Heart left ventricle (tissue), 16 donors: ENCODE measurements around the gene RPS8. TPM values are rescaled to one million over a fixed set of nuclear protein-coding genes. Genes with fewer than 3 reads are reported as not detected.
A peak's percentile ranks its signal among the peaks of the same experiment; 100 is the strongest.

Experiments used
- ATAC-seq, 4 donors: fragments of 200-7000 bp; cut with Tn5 transposase; one replicate each; pipeline ENCODE4 v1.9.1; 2020 to 2022; ENCODE audit warnings: moderate library complexity in 4 of 4, mild to moderate bottlenecking in 3 of 4, moderate number of reproducible peaks in 1 of 4
- DNase-seq, 5 donors: peaks; one replicate each; pipeline ENCODE4 v3.0.0-alpha.2; 2020
- H3K27ac ChIP-seq, 12 donors: fragments of 200-600 bp; sonication (generic) in 4 of 12; one replicate each; pipeline versions ENCODE4 v1.5.0 to v1.8.0; 2016 to 2022; ENCODE audit warnings: mild to moderate bottlenecking in 2 of 12
- H3K27me3 ChIP-seq, 9 donors: fragments of 200-600 bp; sonication (generic) in 2 of 9; one replicate each; pipeline versions ENCODE4 v1.5.1 to v1.8.0; 2016 to 2022; ENCODE audit warnings: mild to moderate bottlenecking in 3 of 9
- H3K36me3 ChIP-seq, 9 donors: fragments of 200-600 bp; sonication (generic) in 2 of 9; one replicate each; pipeline versions ENCODE4 v1.5.0 to v1.8.0; 2018 to 2022; ENCODE audit warnings: mild to moderate bottlenecking in 2 of 9
- H3K4me1 ChIP-seq, 12 donors: fragments of 200-600 bp; sonication (generic) in 4 of 12; one replicate each; pipeline versions ENCODE4 v1.5.0 to v1.8.0; 2016 to 2022; ENCODE audit warnings: mild to moderate bottlenecking in 3 of 12
- H3K4me3 ChIP-seq, 12 donors: fragments of 200-600 bp; sonication (generic) in 4 of 12; one replicate each; pipeline versions ENCODE4 v1.5.0 to v1.8.0; 2017 to 2022; ENCODE audit warnings: mild to moderate bottlenecking in 9 of 12, moderate library complexity in 4 of 12
- H3K9me3 ChIP-seq, 12 donors: fragments of 200-600 bp; sonication (generic) in 4 of 12; one replicate each; pipeline versions ENCODE4 v1.5.0 to v1.8.0; 2016 to 2022; ENCODE audit warnings: mild to moderate bottlenecking in 1 of 12
- CTCF ChIP-seq, 12 donors: fragments of 200-600 bp; sonication (generic) in 4 of 12; IDR thresholded peaks; one replicate each; pipeline versions ENCODE4 v1.5.0 to v1.8.0; 2018 to 2022; ENCODE audit warnings: antibody characterized with exemption in 12 of 12, mild to moderate bottlenecking in 5 of 12
- POLR2A ChIP-seq, 2 donors: fragments of 450-650 bp; IDR thresholded peaks; one replicate each; pipeline ENCODE4 v1.6.1; 2017; ENCODE audit warnings: antibody characterized with exemption in 2 of 2, mild to moderate bottlenecking in 2 of 2, moderate library complexity in 2 of 2
- WGBS, 4 donors: extraction: QIAGEN DNeasy Blood & Tissue Kit in 2 of 4; methylation state at CpG; one replicate each; pipeline versions ENCODE4 v1.1.5 to v1.1.7; 2013 to 2018; 5-methylcytosine and 5-hydroxymethylcytosine counted together
- intact Hi-C, 10 donors: fragments of 100-400 bp; cut with DNase I; formaldehyde crosslinking; loops; one replicate each; pipeline versions ENCODE4 v1.11.1 to v1.14.2; 2022
- polyA plus RNA-seq, 2 donors: library from polyadenylated mRNA; stranded (reverse); fragments of 200-250 nt; gene quantifications; one replicate each; pipeline ENCODE4 v1.2.3, GENCODE V29; 2013
- total RNA-seq, 9 donors: library from RNA; depleted of rRNA in 2 of 9; stranded (reverse); fragments of >200 nt in 2 of 9; fragmentation: NEBNext Ultra II Directional in 3 of 9; extraction: Animal tissue kit (Norgen Biotek cat#: 25700) in 3 of 9; gene quantifications; one replicate each; pipeline versions ENCODE4 v1.1.0 to v1.2.4, GENCODE V29; 2016 to 2023
- donor health status: ischemic (EF 13 %, LVEDD 7.1; RV severe dilation, severe dysfunction).
- donor health status: healthy with polysubstance abuse.
- donor health status: DM: no; HTN: yes; CAD: no.
- donor health status: DM: no; HTN: no; CAD: no.
- donor health status: ischemic (EF 25% LVEDD 6.9; RV normal size, moderate dysfunction).
- donor health status: ischemic (EF 25% LVEDD 5.7; RV mildly dilated, moderate dysfunction).
- donor health status: healthy.
- donor health status: DM: yes; HTN: yes; CAD: no.
- donor health status: ischemic (EF 35%, LVEDD 5.7; RV mildly dilated, moderate dysfunction).
- donor health status: nonischemic (EF 11% LVEDD 7.7; RV severe dilation, severe dysfunction).
- donor health status: DM: yes; HTN: yes; CAD: no.
- donor health status: PGD.
- donor health status: ischemic (EF 29% LVEDD 5.4; RV normal size, mild dysfunction).
- donor health status: nonischemic (EF 23%, LVEDD 6.1; RV moderate dilation, normal function).

Gene RPS8
- total and polyA plus RNA-seq, 11 donors, result 576 to 1,848 (median 967) TPM

GRCh38 chr1:44799770-44800584 lies 24.6 kb downstream of the RPS8 start, which contains the start of gene PLK3:
TSS of gene PLK3 (plus strand) at chr1:44800377. CDS start at chr1:44800464, 87 bp downstream.
- TF ChIP-seq CTCF (IDR thresholded peaks at IDR 0.05) (peak; percentile 89 to 98 (median 94)), POLR2A (IDR thresholded peaks at IDR 0.05) (peak; percentile 70 to 99)
- Histone ChIP-seq H3K9me3 (no peaks in the 10 kb centered on the region), H3K4me1 (peaks cover 3 to 45% (median 31%) of the 10 kb centered on the region in 12 donors), H3K36me3 (peaks cover 0 to 32% (median 23%) of the 10 kb centered on the region in 9 donors), H3K4me3 (peak within 1 kb of the TSS; percentile 67 to 97 (median 88)), H3K27me3 (no peaks in the 10 kb centered on the region), H3K27ac (peak within 1 kb of the TSS; percentile 77 to 98 (median 94))
- intact Hi-C loops, result loop anchor here in 5 of 10 donors (2.0 to 10.0 kb wide), 5 partner anchors 21 to 505 kb away; no protein-coding TSS in a partner anchor
- DNase-seq (peak; percentile 98 to 99 (median 99)), ATAC-seq (peak; percentile 96 to 98 (median 97))
- WGBS, 4 donors, result 0% methylated on average over 17 to 79 of the region's 79 CpGs

- no peak for ATAC-seq
- whole genome bisulfite sequencing, 4 donors, result 42 to 63% (median 51%) methylated on average over 13 of the region's 13 CpGs
- Histone ChIP-seq H3K4me1 (peaks cover 11 to 62% (median 45%) of the 10 kb centered on the region in 12 donors), H3K27ac (peak overlapping the region in 11 of 12 donors; percentile 16 to 98 (median 93)), H3K9me3 (no peaks in the 10 kb centered on the region), H3K27me3 (no peaks in the 10 kb centered on the region), H3K4me3 (peak overlapping the region; percentile 1 to 97 (median 88)), H3K36me3 (peaks cover 0 to 50% (median 40%) of the 10 kb centered on the region in 9 donors)
- TF ChIP-seq POLR2A (IDR thresholded peaks at IDR 0.05), result no peak
- no peak for TF ChIP-seq CTCF (IDR thresholded peaks at IDR 0.05)
- intact Hi-C loops, result loop anchor here in 2 of 10 donors (2.0 to 10.0 kb wide), 2 partner anchors 19 to 503 kb away; no protein-coding TSS in a partner anchor
- peak in 3 of 5 donors; percentile 28 to 67 (median 32) for DNase-seq
Observed at GRCh38 chr1:44801491-44802305, 26.4 kb downstream of the RPS8 start.

GRCh38 chr1:44802306-44803061 lies 27.1 kb downstream of the RPS8 start:
- no peak for TF ChIP-seq POLR2A (IDR thresholded peaks at IDR 0.05)
- no peak for TF ChIP-seq CTCF (IDR thresholded peaks at IDR 0.05)
- Histone ChIP-seq H3K4me1 (peaks cover 14 to 70% (median 53%) of the 10 kb centered on the region in 12 donors), H3K27ac (peak overlapping the region in 11 of 12 donors; percentile 16 to 97 (median 91)), H3K27me3 (no peaks in the 10 kb centered on the region), H3K9me3 (no peaks in the 10 kb centered on the region), H3K4me3 (peak overlapping the region in 11 of 12 donors; percentile 67 to 97 (median 89)), H3K36me3 (peaks cover 0 to 52% (median 40%) of the 10 kb centered on the region in 9 donors)
- intact Hi-C loops, result loop anchor here in 1 of 10 donors (10.0 kb wide), 1 partner anchor 502 kb away; no protein-coding TSS in a partner anchor
- WGBS, 4 donors, result 76 to 84% (median 81%) methylated on average over 10 to 13 of the region's 13 CpGs
- DNase-seq (peak in 4 of 5 donors; percentile 21 to 51 (median 28)), ATAC-seq (no peak)
